ENCODE measurements around the gene PRDM11.

The PRDM11 gene

GRCh38 chr11:45178223-45178622, 31.8 kb downstream of the PRDM11 start:
- Histone ChIP-seq H3K9me3 (ENCODE audit: control insufficient read depth, insufficient read depth, low read length) (no peaks in the 10 kb centered on the region), H3K27ac (ENCODE audit: low read length) (no peak overlapping the region), H3K36me3 (ENCODE audit: control insufficient read depth, insufficient read depth, low read length) (no peaks in the 10 kb centered on the region), H3K27me3 (ENCODE audit: control insufficient read depth, insufficient read depth, low read length) (no peaks in the 10 kb centered on the region), H3K4me3 (ENCODE audit: low read length) (no peak overlapping the region), H3K4me1 (ENCODE audit: control insufficient read depth, insufficient read depth, low read length) (peaks cover 6% of the 10 kb centered on the region)
- WGBS (ENCODE audit: insufficient coverage, insufficient read length) = no CpG with 5 or more reads among the region's 7 CpGs
- no peak for DNase-seq (ENCODE audit: low read depth, low spot score)

DNA sequence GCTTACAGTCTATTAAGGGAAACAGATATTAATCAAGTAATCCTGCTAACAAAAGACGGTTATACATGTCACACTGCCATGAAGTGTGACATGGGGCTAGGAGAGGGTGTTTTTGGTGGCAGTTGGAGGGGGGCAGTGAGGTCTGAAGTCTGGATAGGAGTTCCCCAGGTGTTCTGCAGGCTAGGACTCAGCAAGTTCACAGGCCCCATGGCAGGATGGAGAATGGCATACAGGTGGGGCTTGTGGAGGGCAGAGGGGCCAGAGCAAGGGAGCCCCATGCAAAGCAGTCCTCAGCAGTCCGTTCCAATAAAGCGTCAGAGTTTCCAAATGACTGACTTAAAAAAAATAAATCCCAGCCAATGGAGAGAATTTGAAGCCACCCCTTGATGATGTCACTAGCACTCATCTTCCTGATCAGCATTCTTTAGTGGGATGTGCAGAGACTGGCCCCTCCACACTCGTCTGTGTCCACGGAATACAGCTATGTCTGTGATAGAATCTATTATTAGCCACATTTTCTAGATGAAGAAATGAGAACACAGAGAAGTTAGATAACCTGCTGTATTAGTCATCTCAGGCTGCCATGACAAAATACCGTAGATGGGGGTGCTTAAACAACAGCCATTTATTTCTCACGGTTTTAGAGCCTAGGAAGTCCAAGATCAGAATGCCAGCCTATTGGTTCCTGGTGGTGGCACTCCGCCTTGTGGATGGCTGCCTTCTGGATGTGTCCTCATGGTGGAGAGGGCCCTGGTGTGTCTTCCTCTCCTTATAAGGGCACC, 32.6 kb downstream of the PRDM11 start:
- H3K36me3 ChIP-seq (ENCODE audit: control insufficient read depth, insufficient read depth, low read length) = no peaks in the 10 kb centered on the region
- no peak for DNase-seq (ENCODE audit: low read depth, low spot score)
- H3K27ac ChIP-seq (ENCODE audit: low read length) = no peak overlapping the region
- WGBS (ENCODE audit: insufficient coverage, insufficient read length) = no CpG with 5 or more reads among the region's 8 CpGs
- no peaks in the 10 kb centered on the region for H3K27me3 ChIP-seq (ENCODE audit: control insufficient read depth, insufficient read depth, low read length)
- no peak overlapping the region for H3K4me3 ChIP-seq (ENCODE audit: low read length)
- H3K9me3 ChIP-seq (ENCODE audit: control insufficient read depth, insufficient read depth, low read length) = no peaks in the 10 kb centered on the region
- peaks cover 6% of the 10 kb centered on the region for H3K4me1 ChIP-seq (ENCODE audit: control insufficient read depth, insufficient read depth, low read length)

GRCh38 chr11:45179686-45180178, 33.3 kb downstream of the PRDM11 start:
- no peak for DNase-seq (ENCODE audit: low read depth, low spot score)
- no peaks in the 10 kb centered on the region for H3K9me3 ChIP-seq (ENCODE audit: control insufficient read depth, insufficient read depth, low read length)
- H3K4me1 ChIP-seq (ENCODE audit: control insufficient read depth, insufficient read depth, low read length) = peaks cover 6% of the 10 kb centered on the region
- no peaks in the 10 kb centered on the region for H3K36me3 ChIP-seq (ENCODE audit: control insufficient read depth, insufficient read depth, low read length)
- no CpG with 5 or more reads among the region's 6 CpGs for WGBS (ENCODE audit: insufficient coverage, insufficient read length)
- peak overlapping the region; percentile 55; the same call in 1 of the 2 replicates for H3K4me3 ChIP-seq (ENCODE audit: low read length)
- no peak overlapping the region for H3K27ac ChIP-seq (ENCODE audit: low read length)
- H3K27me3 ChIP-seq (ENCODE audit: control insufficient read depth, insufficient read depth, low read length) = no peaks in the 10 kb centered on the region

DNA sequence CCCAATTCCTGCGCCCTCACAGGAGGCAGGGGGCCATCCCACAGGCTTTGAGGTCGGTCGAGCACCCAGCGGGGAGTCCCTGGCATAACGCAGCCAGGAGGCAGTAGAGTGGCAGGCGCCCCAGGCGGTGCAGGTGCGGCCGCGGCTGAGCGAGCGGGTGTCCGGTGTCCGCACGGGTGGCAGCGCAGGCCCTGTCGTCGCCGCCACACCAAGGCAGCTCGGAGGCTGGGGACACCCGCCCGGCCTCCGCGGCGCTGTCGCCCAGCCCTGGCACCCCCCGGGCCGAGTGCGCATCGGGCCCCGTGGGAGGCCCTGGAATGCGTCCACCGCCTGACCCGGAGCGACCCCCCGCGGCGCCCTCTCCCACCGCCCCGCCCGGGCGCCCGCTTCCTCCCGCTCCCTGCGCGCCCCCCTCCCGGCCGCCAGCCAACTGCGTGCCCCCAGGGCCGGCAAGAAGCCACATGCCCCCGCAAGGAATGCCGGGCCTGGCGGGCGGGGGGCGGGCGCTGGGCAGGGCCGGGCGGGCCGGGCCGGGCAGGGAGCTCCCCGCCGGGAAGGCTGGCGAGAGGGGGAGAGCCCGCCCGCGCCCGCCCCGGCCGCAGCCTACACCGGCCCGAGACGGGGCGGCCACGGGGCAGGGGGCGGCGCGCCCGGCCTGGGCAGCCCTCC, 33.9 kb downstream of the PRDM11 start:
- Histone ChIP-seq H3K27ac (ENCODE audit: low read length) (no peak overlapping the region), H3K27me3 (ENCODE audit: control insufficient read depth, insufficient read depth, low read length) (no peaks in the 10 kb centered on the region), H3K36me3 (ENCODE audit: control insufficient read depth, insufficient read depth, low read length) (no peaks in the 10 kb centered on the region), H3K9me3 (ENCODE audit: control insufficient read depth, insufficient read depth, low read length) (no peaks in the 10 kb centered on the region), H3K4me1 (ENCODE audit: control insufficient read depth, insufficient read depth, low read length) (peaks cover 6% of the 10 kb centered on the region), H3K4me3 (ENCODE audit: low read length) (peak overlapping the region; percentile 55; the same call in 1 of the 2 replicates)
- WGBS (ENCODE audit: insufficient coverage, insufficient read length) = no CpG with 5 or more reads among the region's 78 CpGs
- no peak for DNase-seq (ENCODE audit: low read depth, low spot score)

DNA sequence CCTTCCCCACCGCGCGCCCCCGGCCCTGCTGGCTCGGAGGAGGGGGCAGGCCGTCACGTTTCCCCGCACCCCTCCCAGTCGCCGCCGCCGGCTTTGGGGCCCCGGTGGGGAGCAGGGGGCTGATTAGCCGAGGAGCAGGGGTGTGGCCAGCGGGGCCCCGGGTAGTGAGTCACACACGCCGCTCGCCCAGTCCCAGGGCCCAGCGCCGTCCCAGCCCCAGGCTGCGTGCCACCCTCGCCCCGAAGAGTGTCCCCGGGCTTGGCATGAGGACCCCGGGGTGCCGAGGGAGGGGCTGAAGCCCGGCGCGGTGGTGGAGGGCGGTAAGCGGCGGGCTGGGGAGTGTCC, 34.4 kb downstream of the PRDM11 start:
- H3K36me3 ChIP-seq (ENCODE audit: control insufficient read depth, insufficient read depth, low read length) = no peaks in the 10 kb centered on the region
- no peaks in the 10 kb centered on the region for H3K9me3 ChIP-seq (ENCODE audit: control insufficient read depth, insufficient read depth, low read length)
- no peak for DNase-seq (ENCODE audit: low read depth, low spot score)
- no peaks in the 10 kb centered on the region for H3K27me3 ChIP-seq (ENCODE audit: control insufficient read depth, insufficient read depth, low read length)
- peak overlapping the region; percentile 55; the same call in 1 of the 2 replicates for H3K4me3 ChIP-seq (ENCODE audit: low read length)
- peaks cover 6% of the 10 kb centered on the region for H3K4me1 ChIP-seq (ENCODE audit: control insufficient read depth, insufficient read depth, low read length)
- WGBS (ENCODE audit: insufficient coverage, insufficient read length) = no CpG with 5 or more reads among the region's 33 CpGs
- H3K27ac ChIP-seq (ENCODE audit: low read length) = no peak overlapping the region

- H3K27me3 ChIP-seq (ENCODE audit: control insufficient read depth, insufficient read depth, low read length) = no peaks in the 10 kb centered on the region
- no peaks in the 10 kb centered on the region for H3K9me3 ChIP-seq (ENCODE audit: control insufficient read depth, insufficient read depth, low read length)
- DNase-seq (ENCODE audit: low read depth, low spot score) = no peak
- WGBS (ENCODE audit: insufficient coverage, insufficient read length) = no CpG with 5 or more reads among the region's 25 CpGs
- peaks cover 6% of the 10 kb centered on the region for H3K4me1 ChIP-seq (ENCODE audit: control insufficient read depth, insufficient read depth, low read length)
- no peak overlapping the region for H3K27ac ChIP-seq (ENCODE audit: low read length)
- H3K36me3 ChIP-seq (ENCODE audit: control insufficient read depth, insufficient read depth, low read length) = no peaks in the 10 kb centered on the region
- peak overlapping the region; percentile 55; the same call in 1 of the 2 replicates for H3K4me3 ChIP-seq (ENCODE audit: low read length)
These were observed 34.9 kb downstream of the PRDM11 start for GRCh38 chr11:45181193-45181888.

DNA sequence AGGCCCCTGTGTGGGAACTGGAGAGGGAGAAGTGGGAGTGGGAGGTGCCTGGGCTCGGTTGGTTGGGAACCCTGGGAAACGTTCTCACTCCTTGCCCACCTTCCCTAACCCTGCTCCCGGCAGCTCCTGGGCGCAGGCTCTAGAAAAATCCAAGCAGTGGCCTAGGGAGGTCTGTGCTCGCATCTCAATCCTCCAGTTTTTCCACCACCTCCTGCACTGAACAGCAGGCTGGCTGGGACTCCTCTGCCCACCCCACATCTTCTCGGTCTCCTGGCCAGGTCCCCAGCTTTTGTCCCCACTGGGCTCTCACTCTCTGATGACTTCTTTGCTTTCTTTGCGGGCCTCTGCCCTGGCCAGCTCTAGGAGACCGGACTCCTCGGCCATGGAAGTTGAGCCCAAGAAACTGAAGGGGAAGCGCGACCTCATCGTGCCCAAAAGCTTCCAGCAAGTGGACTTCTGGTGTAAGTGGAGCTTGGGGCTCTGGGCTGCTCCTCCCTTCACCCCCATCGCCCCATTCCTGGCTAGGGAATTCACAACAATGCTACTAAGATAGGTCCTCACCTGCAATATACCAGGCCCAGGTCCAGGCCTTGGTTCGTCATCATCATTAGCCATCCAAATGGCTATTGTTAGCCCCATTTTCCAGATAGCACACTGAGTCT, 35.6 kb downstream of the PRDM11 start:
- no peaks in the 10 kb centered on the region for H3K27me3 ChIP-seq (ENCODE audit: control insufficient read depth, insufficient read depth, low read length)
- DNase-seq (ENCODE audit: low read depth, low spot score) = no peak
- H3K9me3 ChIP-seq (ENCODE audit: control insufficient read depth, insufficient read depth, low read length) = no peaks in the 10 kb centered on the region
- H3K27ac ChIP-seq (ENCODE audit: low read length) = no peak overlapping the region
- no peak overlapping the region for H3K4me3 ChIP-seq (ENCODE audit: low read length)
- no CpG with 5 or more reads among the region's 14 CpGs for WGBS (ENCODE audit: insufficient coverage, insufficient read length)
- H3K4me1 ChIP-seq (ENCODE audit: control insufficient read depth, insufficient read depth, low read length) = peaks cover 6% of the 10 kb centered on the region
- no peaks in the 10 kb centered on the region for H3K36me3 ChIP-seq (ENCODE audit: control insufficient read depth, insufficient read depth, low read length)

- Histone ChIP-seq H3K36me3 (ENCODE audit: control insufficient read depth, insufficient read depth, low read length) (no peaks in the 10 kb centered on the region), H3K27ac (ENCODE audit: low read length) (no peak overlapping the region), H3K4me3 (ENCODE audit: low read length) (no peak overlapping the region), H3K27me3 (ENCODE audit: control insufficient read depth, insufficient read depth, low read length) (no peaks in the 10 kb centered on the region), H3K4me1 (ENCODE audit: control insufficient read depth, insufficient read depth, low read length) (peaks cover 6% of the 10 kb centered on the region), H3K9me3 (ENCODE audit: control insufficient read depth, insufficient read depth, low read length) (no peaks in the 10 kb centered on the region)
- WGBS (ENCODE audit: insufficient coverage, insufficient read length) = no CpG with 5 or more reads among the region's 14 CpGs
- DNase-seq (ENCODE audit: low read depth, low spot score) = no peak
These were observed 36.5 kb downstream of the PRDM11 start for GRCh38 chr11:45182902-45183301.

GRCh38 chr11:45184640-45185039, 38.2 kb downstream of the PRDM11 start:
- Histone ChIP-seq H3K27ac (ENCODE audit: low read length) (no peak overlapping the region), H3K36me3 (ENCODE audit: control insufficient read depth, insufficient read depth, low read length) (no peaks in the 10 kb centered on the region), H3K27me3 (ENCODE audit: control insufficient read depth, insufficient read depth, low read length) (no peaks in the 10 kb centered on the region), H3K9me3 (ENCODE audit: control insufficient read depth, insufficient read depth, low read length) (no peaks in the 10 kb centered on the region), H3K4me3 (ENCODE audit: low read length) (no peak overlapping the region), H3K4me1 (ENCODE audit: control insufficient read depth, insufficient read depth, low read length) (peaks cover 6% of the 10 kb centered on the region)
- no CpG with 5 or more reads among the region's 2 CpGs for WGBS (ENCODE audit: insufficient coverage, insufficient read length)
- DNase-seq (ENCODE audit: low read depth, low spot score) = no peak

GRCh38 chr11:45185228-45185729, 38.8 kb downstream of the PRDM11 start:
- H3K27me3 ChIP-seq (ENCODE audit: control insufficient read depth, insufficient read depth, low read length) = no peaks in the 10 kb centered on the region
- no peaks in the 10 kb centered on the region for H3K36me3 ChIP-seq (ENCODE audit: control insufficient read depth, insufficient read depth, low read length)
- DNase-seq (ENCODE audit: low read depth, low spot score) = no peak
- no peak overlapping the region for H3K27ac ChIP-seq (ENCODE audit: low read length)
- H3K9me3 ChIP-seq (ENCODE audit: control insufficient read depth, insufficient read depth, low read length) = no peaks in the 10 kb centered on the region
- H3K4me1 ChIP-seq (ENCODE audit: control insufficient read depth, insufficient read depth, low read length) = peaks cover 6% of the 10 kb centered on the region
- no peak overlapping the region for H3K4me3 ChIP-seq (ENCODE audit: low read length)
